ENCODE measurements around the gene TRDN. TPM values are rescaled to one million over a fixed set of nuclear protein-coding genes. Genes with fewer than 3 reads are reported as not detected.
"Not testable (repeated sequence)": the region's sequence is repeated elsewhere in the genome, so short reads cannot be mapped to it uniquely, and the experiment has no call there.

The TRDN gene
- total RNA-seq, 1 experiment from 2014 or later, result 10.4 TPM

DNA sequence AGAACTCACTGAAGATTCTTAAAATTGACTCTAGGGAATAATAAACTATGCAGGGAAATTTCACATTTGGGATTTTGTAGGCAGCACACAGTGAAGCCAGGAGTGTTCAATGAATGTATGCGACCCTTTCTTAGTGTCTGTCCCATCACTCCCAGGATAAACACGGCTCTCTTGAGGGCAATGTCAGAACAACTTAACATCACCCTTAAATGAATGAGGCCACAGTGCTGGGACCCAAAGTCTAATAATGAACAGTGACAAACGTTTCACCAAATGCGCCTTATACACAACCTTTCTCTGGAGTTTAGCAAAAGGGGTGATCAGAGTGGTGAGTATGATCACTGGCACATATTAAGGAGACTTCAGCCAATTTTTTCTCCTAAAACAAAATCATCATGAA is 403.4 kb downstream of the TRDN start:
- H4K5ac ChIP-seq (ENCODE audit: insufficient read length, low read depth, low read length), result no peak overlapping the region
- no peak overlapping the region for H2AFZ ChIP-seq (ENCODE audit: low read length)
- no peak overlapping the region for H3K56ac ChIP-seq (ENCODE audit: insufficient read length, low read depth, low read length)
- no peak overlapping the region for H3K27ac Mint-ChIP-seq
- H4K91ac ChIP-seq (ENCODE audit: insufficient read length, low read depth, low read length), result no peak overlapping the region
- no CpG with 5 or more reads among the region's 4 CpGs for WGBS (ENCODE audit: extremely low coverage, insufficient read length, low lambda C conversion rate)
- no peaks in the 10 kb centered on the region for H3K79me2 ChIP-seq (ENCODE audit: insufficient read depth, low read length)
- no peaks in the 10 kb centered on the region for H3K4me1 Mint-ChIP-seq
- no peak overlapping the region for H3K18ac ChIP-seq (ENCODE audit: insufficient read length, low read depth, low read length)
- H3K23me2 ChIP-seq (ENCODE audit: insufficient read length, low read depth, low read length, poor library complexity, severe bottlenecking), result no peaks in the 10 kb centered on the region
- no peak overlapping the region for H2BK15ac ChIP-seq (ENCODE audit: low read depth, low read length)
- no peaks in the 10 kb centered on the region for H3K27me3 ChIP-seq (ENCODE audit: insufficient read depth, low read length)
- H3K23ac ChIP-seq (ENCODE audit: insufficient read length, low read depth, low read length), result no peak overlapping the region
- no peaks in the 10 kb centered on the region for H4K20me1 ChIP-seq (ENCODE audit: control insufficient read depth, insufficient read depth, insufficient read length)
- H3K36me3 Mint-ChIP-seq (ENCODE audit: insufficient read depth in 1 of 3, low read depth in 3 of 3), result no peaks in the 10 kb centered on the region
- no peak overlapping the region for H3K9ac ChIP-seq (ENCODE audit: extremely low read depth, insufficient read length, low read length)
- H2BK12ac ChIP-seq (ENCODE audit: insufficient read length, low read depth, low read length), result no peak overlapping the region
- peaks cover 4% of the 10 kb centered on the region for H3K27me3 Mint-ChIP-seq (ENCODE audit: low read depth)
- no peaks in the 10 kb centered on the region for H3K79me1 ChIP-seq (ENCODE audit: insufficient read depth, low read depth, low read length, poor library complexity, severe bottlenecking)
- H3K4me3 Mint-ChIP-seq, result no peak overlapping the region
- H3K9me3 Mint-ChIP-seq, result no peaks in the 10 kb centered on the region
- no peak overlapping the region for H2BK20ac ChIP-seq (ENCODE audit: low read depth, low read length, poor library complexity, severe bottlenecking)
- DNase-seq, result no peak
- H2BK5ac ChIP-seq (ENCODE audit: insufficient read length, low read length), result no peak overlapping the region
- no peak overlapping the region for H4K8ac ChIP-seq (replicated peaks; ENCODE audit: insufficient read length, low read depth, low read length)
- no peaks in the 10 kb centered on the region for H3K9me3 ChIP-seq (ENCODE audit: control insufficient read depth, low read depth, low read length)
- H3K4ac ChIP-seq (ENCODE audit: low read depth, low read length), result no peak overlapping the region
- H3K14ac ChIP-seq (ENCODE audit: insufficient read depth, low read length), result no peak overlapping the region
- no peak overlapping the region for H3T11ph ChIP-seq (ENCODE audit: low read length)
- TF ChIP-seq, protein P1, sequence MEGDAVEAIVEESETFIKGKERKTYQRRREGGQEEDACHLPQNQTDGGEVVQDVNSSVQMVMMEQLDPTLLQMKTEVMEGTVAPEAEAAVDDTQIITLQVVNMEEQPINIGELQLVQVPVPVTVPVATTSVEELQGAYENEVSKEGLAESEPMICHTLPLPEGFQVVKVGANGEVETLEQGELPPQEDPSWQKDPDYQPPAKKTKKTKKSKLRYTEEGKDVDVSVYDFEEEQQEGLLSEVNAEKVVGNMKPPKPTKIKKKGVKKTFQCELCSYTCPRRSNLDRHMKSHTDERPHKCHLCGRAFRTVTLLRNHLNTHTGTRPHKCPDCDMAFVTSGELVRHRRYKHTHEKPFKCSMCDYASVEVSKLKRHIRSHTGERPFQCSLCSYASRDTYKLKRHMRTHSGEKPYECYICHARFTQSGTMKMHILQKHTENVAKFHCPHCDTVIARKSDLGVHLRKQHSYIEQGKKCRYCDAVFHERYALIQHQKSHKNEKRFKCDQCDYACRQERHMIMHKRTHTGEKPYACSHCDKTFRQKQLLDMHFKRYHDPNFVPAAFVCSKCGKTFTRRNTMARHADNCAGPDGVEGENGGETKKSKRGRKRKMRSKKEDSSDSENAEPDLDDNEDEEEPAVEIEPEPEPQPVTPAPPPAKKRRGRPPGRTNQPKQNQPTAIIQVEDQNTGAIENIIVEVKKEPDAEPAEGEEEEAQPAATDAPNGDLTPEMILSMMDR (conservative IDR thresholded peaks at IDR 0.05), result no peak
- H3K27ac ChIP-seq (ENCODE audit: insufficient read length, low read depth, low read length), result no peak overlapping the region
- H2AK5ac ChIP-seq (ENCODE audit: insufficient read length, low read length), result no peak overlapping the region
- H3K4me1 ChIP-seq (ENCODE audit: insufficient read depth, low read length), result no peaks in the 10 kb centered on the region
- no peak overlapping the region for H3K4me2 ChIP-seq (ENCODE audit: insufficient read depth, insufficient read length, low read length)
- H2BK120ac ChIP-seq (ENCODE audit: low read depth, low read length, poor library complexity, severe bottlenecking), result no peak overlapping the region

DNA sequence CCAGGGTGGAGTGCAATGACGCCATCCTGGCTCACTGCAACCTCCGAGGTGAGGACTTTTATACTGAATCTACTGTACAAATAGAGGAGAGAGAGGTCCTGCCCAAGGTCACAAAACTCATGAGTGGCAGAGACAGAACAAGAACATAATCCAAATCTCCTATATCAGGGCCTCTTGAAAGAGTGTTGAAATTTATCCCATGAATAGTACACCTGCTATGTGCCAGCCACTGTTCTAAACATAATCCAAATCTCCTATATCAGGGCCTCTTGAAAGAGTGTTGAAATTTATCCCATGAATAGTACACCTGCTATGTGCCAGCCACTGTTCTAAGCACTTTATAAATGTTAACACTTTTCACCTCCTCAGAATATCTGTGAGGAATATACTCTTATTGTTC is 409.0 kb downstream of the TRDN start:
- WGBS (ENCODE audit: extremely low coverage, insufficient read length, low lambda C conversion rate), result no CpG with 5 or more reads among the region's 2 CpGs

More for the DNA sequence above, 409.0 kb downstream of the TRDN start:
- not testable (repeated sequence) for H3K27ac ChIP-seq (ENCODE audit: insufficient read length, low read depth, low read length); H3K4me3 Mint-ChIP-seq; H2BK20ac ChIP-seq (ENCODE audit: low read depth, low read length, poor library complexity, severe bottlenecking); H3K79me1 ChIP-seq (ENCODE audit: insufficient read depth, low read depth, low read length, poor library complexity, severe bottlenecking); H2AK5ac ChIP-seq (ENCODE audit: insufficient read length, low read length); H2BK5ac ChIP-seq (ENCODE audit: insufficient read length, low read length); H3K23ac ChIP-seq (ENCODE audit: insufficient read length, low read depth, low read length); H3T11ph ChIP-seq (ENCODE audit: low read length); H3K14ac ChIP-seq (ENCODE audit: insufficient read depth, low read length); H3K9ac ChIP-seq (ENCODE audit: extremely low read depth, insufficient read length, low read length); H3K4ac ChIP-seq (ENCODE audit: low read depth, low read length); H3K23me2 ChIP-seq (ENCODE audit: insufficient read length, low read depth, low read length, poor library complexity, severe bottlenecking); H4K20me1 ChIP-seq (ENCODE audit: control insufficient read depth, insufficient read depth, insufficient read length); H3K27me3 Mint-ChIP-seq (ENCODE audit: low read depth); H4K91ac ChIP-seq (ENCODE audit: insufficient read length, low read depth, low read length); H3K36me3 Mint-ChIP-seq (ENCODE audit: insufficient read depth in 1 of 3, low read depth in 3 of 3); H4K5ac ChIP-seq (ENCODE audit: insufficient read length, low read depth, low read length); H4K8ac ChIP-seq (replicated peaks; ENCODE audit: insufficient read length, low read depth, low read length); H2BK120ac ChIP-seq (ENCODE audit: low read depth, low read length, poor library complexity, severe bottlenecking); H3K4me1 ChIP-seq (ENCODE audit: insufficient read depth, low read length); H2BK15ac ChIP-seq (ENCODE audit: low read depth, low read length); H3K9me3 Mint-ChIP-seq; H3K27me3 ChIP-seq (ENCODE audit: insufficient read depth, low read length); H2AFZ ChIP-seq (ENCODE audit: low read length); H2BK12ac ChIP-seq (ENCODE audit: insufficient read length, low read depth, low read length); H3K9me3 ChIP-seq (ENCODE audit: control insufficient read depth, low read depth, low read length); DNase-seq; H3K27ac Mint-ChIP-seq; H3K79me2 ChIP-seq (ENCODE audit: insufficient read depth, low read length); H3K56ac ChIP-seq (ENCODE audit: insufficient read length, low read depth, low read length); H3K4me1 Mint-ChIP-seq; H3K18ac ChIP-seq (ENCODE audit: insufficient read length, low read depth, low read length); H3K4me2 ChIP-seq (ENCODE audit: insufficient read depth, insufficient read length, low read length)
